HG03439 (cell line): ENCODE measurements around the gene ZCCHC8.

Experiments
- ATAC-seq: cut with Tn5 transposase; IDR thresholded peaks from one replicate; pipeline ENCODE4 v1.9.1; 2021; ENCODE audit warnings: mild to moderate bottlenecking, moderate library complexity; ENCODE audit not compliant: unreplicated experiment

Gene ZCCHC8

DNA sequence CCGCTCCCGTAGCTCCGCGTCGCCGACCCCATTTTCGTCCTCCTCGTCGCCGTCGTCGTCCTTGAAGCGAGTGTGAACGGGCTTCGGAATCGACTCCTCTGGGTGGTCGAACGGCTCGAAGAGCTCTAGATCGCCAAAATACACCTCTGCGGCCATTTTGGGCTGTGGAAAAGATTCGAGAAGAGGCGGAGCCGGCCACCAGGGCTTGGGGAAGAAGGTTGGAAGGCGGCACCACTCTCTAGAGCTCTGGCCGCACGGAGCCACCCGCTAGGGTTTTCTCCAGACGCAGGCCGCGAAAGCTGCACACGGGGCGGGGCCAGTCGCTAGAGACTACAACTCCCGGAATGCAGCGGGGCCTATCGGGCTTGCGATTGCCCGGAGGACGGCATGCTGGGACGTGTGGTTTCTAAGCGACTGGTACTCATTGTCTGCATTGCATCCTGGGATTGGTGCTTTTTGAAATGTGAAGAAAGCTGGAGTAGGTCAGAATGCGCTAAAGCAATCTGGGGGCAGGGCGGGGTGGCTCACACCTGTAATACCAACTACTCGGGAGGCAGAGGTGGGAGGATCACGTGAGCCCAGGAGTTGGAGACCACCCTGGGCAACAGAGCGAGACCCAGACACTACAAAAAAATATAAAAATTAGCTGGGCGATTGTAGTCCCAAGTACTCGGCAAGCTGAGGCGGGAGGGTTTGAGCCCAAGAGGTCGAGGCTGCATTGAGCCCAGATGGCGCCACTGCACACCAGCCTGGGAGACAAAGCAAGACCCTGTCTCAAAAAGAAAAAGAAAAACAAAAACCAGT lies at the start of gene ZCCHC8:
TSS of gene ZCCHC8 (minus strand) at position 248 of the 804 bp plus-strand sequence. CDS start at position 156, 92 bp downstream.
- ATAC-seq, result peak; percentile 91

DNA sequence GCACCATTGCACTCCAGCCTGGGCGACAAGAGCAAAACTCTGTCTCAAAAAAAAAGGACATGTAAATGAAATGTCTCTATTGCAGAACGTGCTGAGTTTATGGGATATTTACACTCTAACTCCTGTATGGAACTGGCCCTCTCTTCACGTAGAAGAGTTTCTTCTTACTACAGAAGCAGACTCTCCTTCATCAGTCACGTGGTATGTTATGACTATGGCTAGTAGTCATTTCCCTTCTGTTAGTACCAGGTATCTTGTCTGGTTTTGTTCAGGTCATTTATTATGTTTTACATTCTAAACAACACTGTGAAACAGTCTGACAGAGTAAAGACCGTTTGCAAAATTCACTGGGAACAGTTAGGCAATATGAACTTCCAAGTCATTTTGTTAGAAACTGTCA lies 46.6 kb upstream of the ZCCHC8 start:
- no peak for ATAC-seq

DNA sequence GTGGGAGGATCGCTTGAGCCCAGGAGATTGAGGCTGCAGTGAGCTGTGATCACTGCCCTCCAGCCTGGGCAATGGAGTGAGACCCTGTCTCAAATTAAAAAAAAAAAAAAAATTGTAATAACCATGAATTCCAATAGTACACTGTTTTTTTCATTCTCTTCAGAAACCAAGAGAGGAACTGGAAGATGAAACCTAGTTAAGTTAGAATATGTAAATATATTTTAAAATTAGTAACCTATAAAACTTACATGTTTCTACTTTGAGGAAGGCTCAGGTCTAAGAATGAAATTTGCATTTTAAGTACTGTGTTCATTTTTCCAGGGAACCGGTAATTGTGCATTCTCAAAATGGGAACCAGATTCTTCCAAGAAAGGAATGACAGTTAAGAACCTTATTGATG lies 45.1 kb upstream of the ZCCHC8 start:
- ATAC-seq, result peak; percentile 64

DNA sequence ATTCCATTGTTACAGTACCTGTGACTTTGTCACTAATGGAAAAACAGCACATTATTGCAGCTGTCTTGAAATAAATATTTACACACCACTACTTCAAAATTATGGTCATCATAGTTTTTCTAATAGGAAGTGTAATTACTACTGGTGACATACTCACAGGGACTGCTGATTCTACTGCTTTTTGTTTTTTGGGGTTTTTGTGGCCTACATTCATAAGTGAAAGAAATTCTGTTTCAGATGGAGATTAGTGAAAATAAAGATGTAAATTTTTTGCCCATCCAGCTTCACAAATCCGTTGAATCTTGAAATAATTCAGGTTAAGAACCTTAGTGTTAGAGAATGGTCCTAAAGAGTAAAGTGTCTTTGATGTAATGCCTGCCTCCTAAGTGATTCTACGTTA lies 43.8 kb upstream of the ZCCHC8 start:
- no peak for ATAC-seq

DNA sequence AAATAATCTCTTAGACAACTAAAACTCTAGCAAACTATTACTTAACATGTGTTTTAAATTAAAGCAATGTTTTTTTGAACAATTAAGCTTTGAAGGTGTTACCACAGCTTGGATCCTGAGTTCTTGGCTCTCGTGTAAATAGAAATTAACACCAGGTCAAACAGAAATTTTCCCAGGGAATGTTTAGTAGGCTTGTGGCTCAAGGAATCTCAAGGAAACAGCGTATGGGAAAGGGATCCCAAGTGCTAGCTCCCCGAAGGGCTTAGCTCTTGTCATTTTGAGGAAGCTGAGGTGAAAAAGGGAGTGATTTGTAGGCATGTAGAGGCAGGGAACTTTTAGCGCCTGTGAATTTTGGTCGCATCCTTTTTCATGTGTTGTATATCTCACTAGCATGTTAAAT lies 37.8 kb upstream of the ZCCHC8 start:
- ATAC-seq, result no peak

DNA sequence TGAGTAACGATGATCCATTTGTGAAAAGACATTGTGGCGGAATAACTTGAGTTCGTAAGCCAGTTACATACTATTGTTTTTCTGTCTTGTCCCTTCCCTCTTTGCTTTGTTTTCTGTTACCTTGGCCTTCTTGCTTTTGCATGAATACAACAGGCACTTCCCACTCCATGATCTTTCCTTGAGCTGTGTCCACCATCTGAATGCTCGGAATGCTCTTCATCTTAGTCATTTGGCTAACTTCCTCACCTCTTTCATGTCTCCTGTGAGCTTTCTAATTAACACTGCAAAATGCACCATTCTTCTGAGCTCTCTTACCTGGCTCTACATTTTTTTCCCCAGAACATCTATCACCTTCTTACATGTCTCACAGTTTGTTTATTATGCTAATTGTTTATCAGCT lies 36.3 kb upstream of the ZCCHC8 start:
- no peak for ATAC-seq

DNA sequence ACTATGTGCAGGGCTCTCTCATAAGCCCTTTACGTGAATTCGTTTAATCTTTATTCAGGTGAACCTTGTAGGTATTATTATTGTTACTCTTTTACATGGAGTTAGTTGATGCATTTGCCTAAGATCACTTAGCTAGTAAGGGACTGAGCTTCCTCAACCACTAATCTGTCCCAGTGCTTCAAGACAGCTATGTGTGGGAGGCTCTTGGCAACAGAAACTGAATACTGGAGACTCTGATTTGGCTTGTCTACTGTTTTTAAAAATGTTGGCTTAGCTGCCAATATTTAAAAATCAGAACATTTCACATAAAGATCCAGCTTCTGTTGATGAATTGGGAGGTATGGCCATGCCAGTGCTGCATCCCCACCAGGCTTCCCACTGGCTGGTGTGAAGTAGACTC lies 33.1 kb upstream of the ZCCHC8 start:
- no peak for ATAC-seq

DNA sequence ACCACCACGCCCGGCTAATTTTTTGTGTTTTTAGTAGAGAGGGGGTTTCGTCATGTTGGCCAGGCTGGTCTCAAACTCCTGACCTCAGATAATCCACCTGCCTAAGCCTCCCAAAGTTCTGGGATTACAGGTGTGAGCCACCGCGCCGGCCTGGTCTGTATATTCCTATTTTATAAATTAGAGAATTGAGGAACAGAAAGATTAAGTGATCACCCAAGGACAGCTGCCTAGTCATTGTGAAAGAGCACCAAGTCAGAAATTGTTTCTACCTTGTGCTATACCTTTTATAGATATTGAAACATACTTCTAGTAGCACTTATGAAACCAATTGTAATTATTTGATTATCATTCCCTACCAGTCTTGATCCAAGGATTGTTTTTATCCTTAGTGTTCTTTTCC lies 28.3 kb upstream of the ZCCHC8 start:
- ATAC-seq, result no peak

DNA sequence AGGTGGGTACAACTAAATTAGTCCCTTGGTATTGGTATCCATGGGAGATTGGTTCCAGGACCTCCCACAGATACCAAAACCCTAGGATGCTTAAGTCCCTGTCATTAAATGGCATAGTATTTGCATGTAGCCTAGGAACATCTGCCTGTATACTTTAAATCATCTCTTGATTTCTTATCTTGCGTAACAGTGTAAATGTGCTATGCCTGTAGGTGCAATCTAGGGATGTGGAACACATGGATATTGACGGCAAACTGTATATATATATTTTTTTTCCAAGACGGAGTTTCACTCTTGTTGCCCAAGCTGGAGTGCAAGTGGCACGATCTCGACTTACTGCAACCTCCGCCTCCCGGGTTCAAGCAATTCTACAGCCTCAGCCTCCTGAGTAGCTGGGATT lies 27.9 kb upstream of the ZCCHC8 start:
- ATAC-seq, result no peak

DNA sequence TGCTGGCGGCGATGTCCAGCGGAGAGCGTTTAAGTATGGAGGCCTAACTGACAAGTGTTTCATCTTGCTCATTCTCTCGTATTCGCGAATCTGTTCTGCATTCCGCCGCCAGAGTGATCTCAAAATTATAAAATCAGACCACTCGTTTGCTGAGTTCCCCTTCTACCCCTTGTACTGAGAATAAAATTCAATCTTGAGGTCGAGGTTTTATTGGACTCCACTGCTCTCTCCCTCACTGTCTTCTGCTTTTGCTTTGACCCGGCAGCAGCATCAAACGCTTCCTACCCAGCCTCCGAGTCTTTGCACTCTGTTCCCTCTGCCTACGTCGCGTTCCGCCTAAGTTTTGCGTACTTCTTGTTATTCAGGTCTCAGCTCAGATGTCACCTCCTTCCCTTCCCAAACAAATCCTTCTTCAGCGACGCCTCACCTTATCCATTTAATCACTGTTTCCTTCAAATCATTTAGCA lies 26.8 kb upstream of the ZCCHC8 start:
- ATAC-seq, result no peak

DNA sequence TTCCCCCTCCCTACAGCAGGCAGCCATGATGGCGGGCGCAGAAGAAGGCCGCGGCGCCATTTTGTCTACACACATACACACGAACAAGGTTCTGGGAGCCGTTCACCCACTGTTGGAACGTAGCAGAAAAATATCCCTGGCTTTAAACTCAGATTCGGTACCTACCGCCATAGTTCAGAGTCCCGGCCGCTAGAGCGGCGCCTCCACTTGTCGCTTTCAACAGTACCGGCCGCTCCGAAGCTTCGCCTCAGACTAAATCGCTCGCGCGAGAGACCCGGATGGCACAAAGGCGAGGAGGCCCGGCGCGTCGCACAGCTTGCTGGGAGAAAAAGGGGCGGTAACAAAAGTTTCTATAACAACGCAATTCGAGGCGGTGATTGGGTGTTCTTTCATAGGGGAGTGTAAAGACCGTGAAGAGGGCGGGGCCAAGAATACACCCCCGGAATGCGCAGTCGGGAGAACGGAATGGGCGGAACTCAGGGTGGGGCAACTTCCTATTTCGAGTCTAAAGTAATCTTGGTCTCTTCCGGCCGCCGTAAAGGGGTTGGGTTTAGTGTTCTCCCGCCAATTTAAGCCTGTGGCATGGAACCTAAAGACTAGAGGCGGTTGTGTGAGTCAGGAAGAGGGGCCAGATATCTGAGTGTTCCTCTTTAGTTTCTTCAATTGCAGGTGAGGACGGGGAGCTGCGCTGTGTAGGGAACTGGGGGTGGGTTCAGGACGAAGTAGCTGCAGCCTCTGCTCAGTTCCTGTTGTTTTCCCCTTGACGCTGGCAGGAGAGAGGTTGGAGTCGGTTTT lies 26.1 kb upstream of the ZCCHC8 start, which contains the start of the genes KNTC1 and RSRC2:
TSS of gene KNTC1 (plus strand) at position 567 of the 795 bp plus-strand sequence. CDS start 2,815 bp downstream, outside the sequence.
TSS of gene RSRC2 (minus strand) at position 254 of the 795 bp plus-strand sequence. CDS start at position 171, 83 bp downstream.
- ATAC-seq, result peak; percentile 95

DNA sequence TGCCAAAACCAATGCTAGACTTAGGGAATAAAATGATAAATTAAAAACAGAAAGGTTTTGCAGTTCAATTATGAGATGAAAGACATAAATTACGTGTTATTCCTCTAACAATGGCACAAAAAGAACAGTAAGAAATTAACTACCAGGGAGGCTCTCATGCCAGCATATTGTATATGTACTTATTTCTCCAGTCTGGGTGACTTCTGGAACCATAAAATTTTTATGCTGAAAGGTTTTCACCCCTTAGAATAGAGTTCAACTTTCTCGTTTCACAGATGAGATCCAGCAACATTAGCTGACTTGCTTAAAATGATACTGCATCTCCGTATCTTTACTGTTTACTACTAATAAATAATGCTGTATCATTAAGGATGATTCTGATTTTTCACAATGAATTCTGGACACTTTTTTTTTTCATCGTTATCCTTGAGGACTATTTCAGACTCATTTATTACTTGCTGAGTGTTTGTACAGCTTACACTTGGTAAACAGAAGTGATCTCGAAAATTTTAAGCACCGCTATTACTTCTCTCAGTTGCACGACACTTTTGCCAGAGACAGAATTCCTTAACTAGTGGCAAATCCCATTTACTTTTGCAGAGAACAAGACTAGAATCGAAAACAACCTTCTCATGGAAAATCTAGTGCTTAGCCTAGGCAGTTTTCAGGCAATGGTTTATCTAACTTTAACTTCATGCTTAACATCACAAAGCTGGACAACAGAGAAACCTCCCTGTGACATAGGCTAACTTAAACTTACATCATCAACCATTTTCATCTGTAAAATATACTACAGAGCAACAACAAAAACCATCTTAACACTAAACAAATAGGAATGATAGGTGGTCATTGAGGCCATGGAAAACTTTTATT lies 23.4 kb upstream of the ZCCHC8 start:
- ATAC-seq, result no peak

DNA sequence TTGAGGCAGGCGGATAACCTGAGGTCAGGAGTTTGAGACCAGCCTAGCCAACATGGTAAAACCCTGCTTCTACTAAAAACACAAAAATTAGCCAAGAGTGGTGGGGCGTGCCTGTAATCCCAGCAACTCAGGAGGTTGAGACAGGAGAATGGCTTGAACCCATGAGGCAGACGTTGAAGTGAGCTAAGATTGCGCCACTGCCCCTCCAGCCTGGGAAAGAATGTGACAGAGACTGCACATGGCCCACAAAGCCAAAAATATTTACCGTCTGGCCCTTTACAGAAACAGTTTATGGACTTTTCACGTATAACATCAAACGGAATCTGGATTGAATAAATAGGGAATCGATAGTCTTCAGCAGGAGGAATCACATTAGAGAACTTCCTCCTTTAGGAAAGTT lies 22.5 kb upstream of the ZCCHC8 start:
- no peak for ATAC-seq

DNA sequence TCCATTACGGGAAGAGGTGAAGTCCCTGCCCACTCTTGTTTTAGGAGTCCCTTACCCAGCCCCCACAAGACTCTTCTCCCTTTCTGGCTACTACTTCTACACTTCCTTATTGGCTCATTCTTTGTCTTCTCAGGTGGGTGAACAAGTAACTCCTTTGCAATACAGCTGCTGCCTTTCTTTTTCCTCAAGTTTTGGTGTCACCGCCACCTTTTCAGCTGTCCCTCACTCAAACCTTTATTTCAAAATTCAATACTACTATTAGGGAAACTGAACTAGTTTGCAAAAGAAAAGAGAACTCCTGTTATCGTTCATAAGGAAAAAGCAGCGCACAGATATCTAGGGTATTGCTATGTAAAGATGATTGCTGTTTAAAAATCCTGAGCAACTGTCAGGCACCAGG lies 19.9 kb upstream of the ZCCHC8 start:
- no peak for ATAC-seq

DNA sequence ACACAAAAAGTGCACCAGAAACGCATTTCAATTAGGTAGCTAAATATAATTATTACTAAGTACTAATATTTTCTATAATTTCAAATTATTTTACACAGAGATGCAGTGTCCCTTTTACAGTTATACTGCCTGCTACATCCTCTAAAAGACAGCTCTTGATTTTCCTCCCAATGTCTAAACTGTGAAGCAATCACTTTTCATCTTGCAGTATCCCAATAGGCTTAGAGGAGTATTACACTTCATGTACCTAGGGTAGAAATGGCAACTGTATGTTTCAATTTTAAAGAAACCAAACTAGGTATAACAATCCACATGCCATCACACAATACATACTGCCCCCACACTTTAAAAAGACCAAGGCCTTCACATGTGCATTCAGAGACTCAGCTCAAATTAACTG lies 18.7 kb upstream of the ZCCHC8 start:
- no peak for ATAC-seq

DNA sequence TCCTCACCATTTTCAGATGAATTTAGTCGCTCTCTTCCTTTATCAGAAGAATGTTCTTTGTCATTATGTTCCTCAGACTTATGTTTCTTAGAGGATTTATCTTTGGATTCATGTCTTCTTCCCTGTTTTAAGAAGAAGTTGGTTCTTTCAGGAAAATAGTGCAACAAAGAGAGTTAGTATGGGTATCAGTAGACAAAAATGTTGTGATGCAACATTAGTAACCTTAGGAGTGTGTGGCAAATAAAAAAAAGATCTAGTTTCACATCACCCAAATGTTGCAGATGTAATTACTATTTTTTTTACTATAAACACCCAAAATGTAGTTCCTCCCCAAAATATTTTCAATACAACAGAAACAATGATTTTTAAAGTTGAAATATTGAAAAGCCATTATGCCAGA lies 18.2 kb upstream of the ZCCHC8 start:
- no peak for ATAC-seq

DNA sequence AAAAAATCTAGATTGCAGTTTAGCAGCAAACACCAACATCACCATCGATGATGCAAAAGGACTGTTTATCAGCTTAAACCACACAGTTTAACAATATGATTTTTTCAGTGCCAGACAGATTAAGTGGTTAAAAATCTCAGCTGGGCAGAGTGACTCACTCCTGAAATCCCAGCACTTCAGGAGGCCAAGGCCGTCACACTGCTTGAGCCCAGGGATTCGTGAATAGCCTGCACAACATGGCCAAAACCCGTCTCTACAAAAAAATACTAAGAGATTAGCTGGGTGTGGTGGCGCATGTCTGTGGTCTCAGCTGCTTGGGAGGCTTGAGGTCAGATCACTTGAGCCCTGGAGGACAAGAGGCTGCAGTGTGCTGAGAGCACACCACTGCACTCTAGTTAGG lies 17.1 kb upstream of the ZCCHC8 start:
- ATAC-seq, result no peak

DNA sequence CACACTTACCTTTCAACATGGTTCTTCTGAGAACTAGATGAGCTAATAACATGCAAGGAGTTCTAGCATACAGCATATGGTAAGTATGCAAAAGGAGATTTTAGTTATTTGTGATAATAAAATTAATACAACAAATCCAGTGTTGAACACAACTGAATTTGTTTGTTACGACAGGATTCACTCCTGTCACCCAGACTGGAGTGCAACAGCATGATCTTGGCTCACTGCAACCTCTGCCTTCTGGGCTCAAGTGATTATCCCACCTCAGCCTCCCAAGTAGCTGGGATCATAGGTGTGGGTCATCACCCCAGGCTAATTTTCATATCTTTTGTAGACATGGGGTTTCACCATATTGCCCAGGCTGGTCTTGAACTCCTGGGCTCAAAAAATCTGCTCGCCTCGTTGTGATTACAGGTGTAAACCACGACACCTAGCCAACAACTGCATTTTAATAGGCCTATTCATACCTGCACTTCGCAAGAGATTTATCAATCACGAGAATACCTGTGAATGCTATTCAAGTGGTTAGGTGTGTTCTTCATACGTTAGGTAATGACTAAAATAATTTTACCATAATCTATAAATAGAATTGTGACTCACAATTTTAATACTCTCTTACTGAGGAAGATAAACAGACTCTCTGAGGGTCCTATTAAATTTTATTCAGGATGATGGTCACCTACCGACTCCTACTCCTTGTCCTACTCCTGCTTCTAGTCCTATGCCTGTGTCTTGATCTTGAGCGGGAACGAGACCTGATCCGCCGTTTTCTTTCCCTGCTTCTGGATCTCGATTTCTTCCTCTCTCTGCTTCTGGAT lies 16.0 kb upstream of the ZCCHC8 start:
- ATAC-seq, result no peak

DNA sequence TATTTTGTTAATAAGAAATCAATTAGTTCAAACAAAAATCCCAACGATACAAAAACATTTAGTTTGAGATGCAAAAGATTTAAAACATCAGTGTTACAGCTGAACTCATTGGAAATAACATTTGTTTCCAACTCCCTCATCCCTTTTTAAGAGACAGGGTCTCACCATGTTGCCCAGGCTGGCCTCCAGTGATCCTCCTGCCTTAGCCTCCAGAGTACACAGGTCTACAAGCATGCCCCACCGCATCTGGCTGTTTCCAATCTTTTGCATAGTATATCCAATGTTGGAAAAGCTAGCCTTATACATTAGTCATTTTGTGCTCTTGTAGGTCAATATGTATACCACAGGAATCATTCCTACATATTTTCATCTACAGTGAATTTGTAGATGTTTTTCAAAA lies 14.5 kb upstream of the ZCCHC8 start:
- ATAC-seq, result no peak

DNA sequence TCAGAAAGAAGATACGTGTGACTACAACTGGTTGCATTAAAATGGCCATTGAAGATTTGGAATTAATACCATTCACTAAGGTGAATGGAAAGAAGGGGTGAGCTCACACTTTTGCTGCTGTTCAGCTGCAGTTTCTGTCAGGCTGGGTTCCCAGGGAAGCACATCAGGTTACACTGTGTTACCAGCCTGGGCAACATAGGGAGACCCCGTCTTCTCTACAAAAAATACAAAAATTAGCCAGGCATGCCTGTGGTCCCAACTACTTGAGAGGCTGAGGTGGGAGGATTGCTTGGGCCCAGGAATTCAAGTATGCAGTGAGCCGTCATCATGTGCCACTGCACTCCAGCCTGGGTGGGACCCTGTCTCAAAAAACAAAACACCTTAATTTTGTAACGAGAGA lies 12.9 kb upstream of the ZCCHC8 start:
- no peak for ATAC-seq
